T-cell (primary cell): ENCODE data around the gene MGAT5. TPM values are rescaled to one million over a fixed set of nuclear protein-coding genes. Genes with fewer than 3 reads are reported as not detected.

Experiments
- ATAC-seq, 4 experiments: fragments of 200-7000 bp in 3 of 4; fragments of 150-1000 bp in 1 of 4; cut with Tn5 transposase; replicated peaks in 1 of 4; 1 replicate in 3 of 4; 2 replicates in 1 of 4; pipeline ENCODE4 v1.10.0; 2021; ENCODE audit warnings: moderate library complexity in 3 of 4, mild to moderate bottlenecking in 2 of 4, moderate number of reproducible peaks in 1 of 4
- CTCF ChIA-PET, 2 donors: fragments of 300-600 bp; sonication (Branson Sonifier 250); formaldehyde crosslinking; loops; one replicate each; lab custom pipeline; 2022; ENCODE audit warnings: antibody characterized with exemption in 2 of 2; lab: Charles Lee
- POLR2A ChIA-PET, 2 donors: fragments of 300-600 bp; sonication (Branson Sonifier 250); formaldehyde crosslinking; loops; one replicate each; lab custom pipeline; 2022; ENCODE audit warnings: antibody characterized with exemption in 2 of 2; lab: Charles Lee
- DNase-seq, 35 experiments: peaks; one replicate each; pipeline versions ENCODE4 v3.0.0 to v3.0.0-alpha.2; 2013 to 2023
- H3K27ac ChIP-seq: one replicate; pipeline ENCODE4 v1.5.1; 2013; ENCODE audit warnings: low read length
- H3K27me3 ChIP-seq, 2 experiments: replicated peaks in 1 of 2; 1 replicate in 1 of 2; 2 replicates in 1 of 2; pipeline versions ENCODE4 v1.6.1 to v1.7.0; 2013; ENCODE audit warnings: low read length in 1 of 2, mixed read lengths in 1 of 2; ENCODE audit not compliant: control insufficient read depth in 2 of 2, insufficient read depth in 2 of 2; ENCODE audit errors: extremely low read depth in 1 of 2
- H3K36me3 ChIP-seq, 2 donors: 1 replicate in 1 of 2; 2 replicates in 1 of 2; pipeline versions ENCODE4 v1.6.1 to v1.7.0; 2013; ENCODE audit warnings: low read length in 1 of 2; ENCODE audit not compliant: control insufficient read depth in 2 of 2, insufficient read depth in 1 of 2; ENCODE audit errors: extremely low read depth in 1 of 2
- H3K4me1 ChIP-seq, 2 experiments: 1 replicate in 1 of 2; 2 replicates in 1 of 2; pipeline versions ENCODE4 v1.6.1 to v1.7.0; 2013; ENCODE audit warnings: low read length in 2 of 2, mixed read lengths in 1 of 2; ENCODE audit not compliant: insufficient read depth in 2 of 2, control insufficient read depth in 1 of 2; ENCODE audit errors: extremely low read depth in 1 of 2
- H3K4me3 ChIP-seq, 2 donors: 1 replicate in 1 of 2; 2 replicates in 1 of 2; pipeline versions ENCODE4 v1.5.1 to v1.7.0; 2013; ENCODE audit warnings: mild to moderate bottlenecking in 2 of 2, low read length in 1 of 2, moderate library complexity in 1 of 2; ENCODE audit not compliant: control insufficient read depth in 1 of 2; ENCODE audit errors: extremely low read depth in 1 of 2
- H3K9me3 ChIP-seq: 2 replicates; pipeline ENCODE4 v1.7.0; 2013
- H3K27ac Mint-ChIP-seq, 2 donors: one replicate each; pipeline ENCODE4 v1.8.0; 2020 to 2021; ENCODE audit warnings: mild to moderate bottlenecking in 2 of 2, mixed read lengths in 2 of 2
- H3K27me3 Mint-ChIP-seq, 2 donors: one replicate each; pipeline ENCODE4 v1.8.0; 2021 to 2022; ENCODE audit warnings: mixed read lengths in 2 of 2
- H3K36me3 Mint-ChIP-seq: one replicate; pipeline ENCODE4 v1.8.0; 2021; ENCODE audit warnings: mixed read lengths
- H3K4me1 Mint-ChIP-seq, 3 donors: one replicate each; pipeline ENCODE4 v1.8.0; 2020 to 2022; ENCODE audit warnings: mixed read lengths in 3 of 3, mild to moderate bottlenecking in 1 of 3
- H3K4me3 Mint-ChIP-seq, 3 donors: one replicate each; pipeline ENCODE4 v1.8.0; 2020 to 2022; ENCODE audit warnings: mild to moderate bottlenecking in 3 of 3, mixed read lengths in 3 of 3, moderate library complexity in 3 of 3
- H3K9me3 Mint-ChIP-seq, 3 donors: one replicate each; pipeline ENCODE4 v1.8.0; 2020 to 2022; ENCODE audit warnings: mixed read lengths in 3 of 3
- WGBS: methylation state at CpG from one replicate; pipeline ENCODE4 v1.1.5; 2013; ENCODE audit warnings: missing lambda C conversion rate; ENCODE audit not compliant: insufficient coverage; 5-methylcytosine and 5-hydroxymethylcytosine counted together
- total RNA-seq, 35 experiments: library from RNA in 6 of 35; stranded (reverse) in 6 of 35; fragments of 120-200 nt in 1 of 35; gene quantifications; one replicate each; pipeline versions ENCODE4 v1.2.1 to v1.2.4 and lab custom pipeline; 2013 to 2026

MGAT5 gene
- total RNA-seq, 5 donors from 2014 or later (not counting 1 experiment from before 2014, with no cell fraction given) = 61.1 to 94.9 (median 81.8) TPM

DNA sequence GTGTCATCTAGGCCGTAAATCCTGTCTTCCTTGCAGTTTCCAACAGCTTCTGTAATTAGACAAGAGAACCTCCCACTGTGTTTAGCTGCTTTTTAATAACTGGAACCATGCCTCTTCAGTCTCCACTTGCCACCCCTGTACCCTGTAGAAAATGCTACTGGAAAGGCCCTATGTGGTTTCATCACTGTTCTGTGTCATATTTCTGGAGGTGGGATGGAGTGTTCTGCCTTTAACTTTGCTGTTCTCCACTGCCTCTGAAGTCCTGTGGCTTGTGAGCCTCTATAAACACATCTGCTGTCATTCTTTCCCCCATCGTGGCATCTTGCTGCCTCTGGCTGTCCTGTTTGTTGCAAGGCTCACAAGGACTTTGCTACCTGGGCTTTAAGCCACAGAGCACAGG, 17.9 kb downstream of the MGAT5 start:
- Histone ChIP-seq H3K36me3 (peaks cover 0 to 22% of the 10 kb centered on the region in 2 donors), H3K9me3 (no peaks in the 10 kb centered on the region), H3K4me3 (no peak overlapping the region), H3K27me3 (no peaks in the 10 kb centered on the region), H3K4me1 (peaks cover 14 to 27% of the 10 kb centered on the region in 2 experiments), H3K27ac (no peak overlapping the region)
- no peaks in the 10 kb centered on the region for H3K9me3 Mint-ChIP-seq
- H3K27ac Mint-ChIP-seq = peak overlapping the region in 1 of 2 donors; percentile 47
- no peak for ATAC-seq
- no peak overlapping the region for H3K4me3 Mint-ChIP-seq
- 31% methylated on average over 1 of the region's 2 CpGs for WGBS
- H3K4me1 Mint-ChIP-seq = peaks cover 68 to 76% (median 73%) of the 10 kb centered on the region in 3 donors
- H3K36me3 Mint-ChIP-seq = peaks cover 54% of the 10 kb centered on the region
- ChIA-PET POLR2A (interaction anchor here in 1 of 2 donors (0.6 kb wide), 1 partner anchor 33 kb away, joined by 3 read pairs; no protein-coding TSS in a partner anchor), CTCF (interaction anchor here in 1 of 2 donors (0.5 kb wide), 1 partner anchor 162 kb away, joined by 5 read pairs; no protein-coding TSS in a partner anchor)
- DNase-seq = no peak
- H3K27me3 Mint-ChIP-seq = no peaks in the 10 kb centered on the region

DNA sequence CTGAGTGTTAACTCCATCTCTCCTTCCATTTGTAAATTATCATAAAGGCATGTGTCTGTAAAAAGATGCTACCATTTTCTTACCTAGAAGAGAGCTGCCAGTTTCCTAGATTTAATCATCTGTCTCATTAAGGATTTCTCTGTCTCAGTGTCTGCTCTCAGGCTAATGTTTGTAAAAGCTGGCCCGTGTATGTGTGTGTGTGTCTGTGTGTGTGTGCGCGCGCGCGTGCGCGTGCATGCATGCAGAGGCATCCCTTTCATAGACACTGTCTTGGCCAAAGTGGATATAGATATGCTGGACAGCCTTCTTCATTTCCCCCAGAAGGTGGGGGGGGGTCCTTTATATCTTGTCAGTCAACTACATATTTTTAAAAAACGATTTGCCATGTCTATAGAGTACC, 18.9 kb downstream of the MGAT5 start:
- Mint-ChIP-seq H3K36me3 (peaks cover 57% of the 10 kb centered on the region), H3K27me3 (no peaks in the 10 kb centered on the region), H3K9me3 (no peaks in the 10 kb centered on the region), H3K4me1 (peaks cover 69 to 72% (median 70%) of the 10 kb centered on the region in 3 donors), H3K4me3 (no peak overlapping the region), H3K27ac (no peak overlapping the region)
- ATAC-seq (no peak), DNase-seq (no peak)
- ChIA-PET POLR2A (interaction anchor here in 1 of 2 donors (0.6 kb wide), 1 partner anchor 85 kb away, joined by 3 read pairs; no protein-coding TSS in a partner anchor), CTCF (no interaction called here)
- peaks cover 14 to 27% of the 10 kb centered on the region in 2 experiments for H3K4me1 ChIP-seq
- H3K9me3 ChIP-seq = no peaks in the 10 kb centered on the region
- WGBS = no CpG with 5 or more reads among the region's 9 CpGs
- no peak overlapping the region for H3K4me3 ChIP-seq
- H3K27me3 ChIP-seq = no peaks in the 10 kb centered on the region
- H3K36me3 ChIP-seq = peaks cover 0 to 22% of the 10 kb centered on the region in 2 donors
- no peak overlapping the region for H3K27ac ChIP-seq

DNA sequence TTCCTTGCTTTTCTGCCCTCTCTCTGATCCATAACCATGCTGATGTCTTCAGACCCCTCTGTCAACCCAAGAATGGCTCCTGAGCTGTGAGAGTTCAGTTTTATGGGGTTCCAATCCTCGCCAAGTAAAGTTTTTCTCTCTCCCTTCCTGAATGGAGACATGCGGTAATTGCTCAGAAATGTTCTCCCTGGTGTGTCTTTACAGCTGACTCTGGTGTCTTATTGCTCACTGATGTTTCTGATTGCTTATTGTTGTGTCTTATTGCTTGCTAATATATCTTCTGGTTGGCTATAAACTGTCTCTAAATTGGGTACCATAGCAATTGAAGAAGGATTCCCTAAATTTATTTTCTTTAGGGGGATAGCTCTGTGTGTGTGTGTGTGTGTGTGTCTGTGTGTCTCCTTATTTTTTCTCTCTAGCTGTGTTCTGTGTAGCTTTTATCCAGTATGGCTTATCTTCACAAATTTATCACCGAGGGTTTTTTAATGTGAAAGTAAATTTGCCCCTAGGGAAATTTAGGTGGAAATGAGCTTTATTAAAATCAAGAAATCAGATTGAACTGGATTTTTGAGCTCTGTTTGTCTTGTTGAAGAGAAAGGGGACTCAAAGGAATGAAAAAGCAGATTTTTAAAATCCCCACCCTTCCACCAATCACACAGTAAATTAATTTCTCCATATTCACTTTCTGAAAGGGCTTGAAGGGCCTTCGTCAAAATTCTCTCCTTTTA, 19.5 kb downstream of the MGAT5 start:
- no peak overlapping the region for H3K4me3 Mint-ChIP-seq
- CTCF ChIA-PET = interaction anchor here (0.5 to 0.7 kb wide), 4 partner anchors 21 to 76 kb away, joined by 3 to 5 read pairs (median 3); no protein-coding TSS in a partner anchor
- POLR2A ChIA-PET = interaction anchor here (0.7 kb wide), 2 partner anchors 111 to 147 kb away, joined by 3 to 4 read pairs; no protein-coding TSS in a partner anchor
- Histone ChIP-seq H3K4me1 (peaks cover 14 to 28% of the 10 kb centered on the region in 2 experiments), H3K27ac (no peak overlapping the region), H3K36me3 (peaks cover 2 to 22% of the 10 kb centered on the region in 2 donors), H3K4me3 (no peak overlapping the region), H3K9me3 (no peaks in the 10 kb centered on the region), H3K27me3 (no peaks in the 10 kb centered on the region)
- ATAC-seq (no peak), DNase-seq (no peak)
- H3K27me3 Mint-ChIP-seq = no peaks in the 10 kb centered on the region
- no peaks in the 10 kb centered on the region for H3K9me3 Mint-ChIP-seq
- no peak overlapping the region for H3K27ac Mint-ChIP-seq
- peaks cover 53% of the 10 kb centered on the region for H3K36me3 Mint-ChIP-seq
- no CpG with 5 or more reads among the region's 4 CpGs for WGBS
- H3K4me1 Mint-ChIP-seq = peaks cover 63 to 72% (median 64%) of the 10 kb centered on the region in 3 donors

DNA sequence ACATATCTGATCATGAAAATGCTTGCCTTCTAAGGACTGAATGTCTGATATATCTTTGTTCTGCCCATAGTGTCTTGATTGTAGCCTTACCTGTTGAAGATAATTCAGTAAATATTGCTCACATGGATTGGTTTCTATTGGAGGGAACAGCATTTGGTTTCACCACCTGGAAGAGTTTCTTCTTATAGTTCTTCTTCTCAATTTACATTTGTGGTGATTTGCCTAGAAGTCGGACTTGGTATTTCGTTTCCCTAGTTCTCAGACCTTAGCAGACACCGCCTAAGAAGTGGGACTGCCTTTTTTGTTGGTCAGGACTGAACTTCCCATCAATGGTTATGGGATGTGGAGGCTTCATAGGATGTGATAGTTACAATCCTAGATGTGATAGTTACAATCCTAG, 20.2 kb downstream of the MGAT5 start:
- Mint-ChIP-seq H3K4me3 (no peak overlapping the region), H3K27me3 (no peaks in the 10 kb centered on the region), H3K4me1 (peaks cover 63 to 76% (median 64%) of the 10 kb centered on the region in 3 donors), H3K9me3 (no peaks in the 10 kb centered on the region), H3K36me3 (peaks cover 60% of the 10 kb centered on the region), H3K27ac (no peak overlapping the region)
- H3K36me3 ChIP-seq = peaks cover 7 to 22% of the 10 kb centered on the region in 2 donors
- DNase-seq (no peak), ATAC-seq (no peak)
- no peaks in the 10 kb centered on the region for H3K27me3 ChIP-seq
- peaks cover 17 to 26% of the 10 kb centered on the region in 2 experiments for H3K4me1 ChIP-seq
- no peak overlapping the region for H3K27ac ChIP-seq
- H3K9me3 ChIP-seq = no peaks in the 10 kb centered on the region
- CTCF ChIA-PET = interaction anchor here in 1 of 2 donors (0.7 kb wide), 1 partner anchor 50 kb away, joined by 3 read pairs; no protein-coding TSS in a partner anchor
- WGBS = 94% methylated on average over 3 of the region's 3 CpGs
- H3K4me3 ChIP-seq = no peak overlapping the region
- POLR2A ChIA-PET = interaction anchor here in 1 of 2 donors (0.7 kb wide), 1 partner anchor 146 kb away, joined by 4 read pairs; no protein-coding TSS in a partner anchor

DNA sequence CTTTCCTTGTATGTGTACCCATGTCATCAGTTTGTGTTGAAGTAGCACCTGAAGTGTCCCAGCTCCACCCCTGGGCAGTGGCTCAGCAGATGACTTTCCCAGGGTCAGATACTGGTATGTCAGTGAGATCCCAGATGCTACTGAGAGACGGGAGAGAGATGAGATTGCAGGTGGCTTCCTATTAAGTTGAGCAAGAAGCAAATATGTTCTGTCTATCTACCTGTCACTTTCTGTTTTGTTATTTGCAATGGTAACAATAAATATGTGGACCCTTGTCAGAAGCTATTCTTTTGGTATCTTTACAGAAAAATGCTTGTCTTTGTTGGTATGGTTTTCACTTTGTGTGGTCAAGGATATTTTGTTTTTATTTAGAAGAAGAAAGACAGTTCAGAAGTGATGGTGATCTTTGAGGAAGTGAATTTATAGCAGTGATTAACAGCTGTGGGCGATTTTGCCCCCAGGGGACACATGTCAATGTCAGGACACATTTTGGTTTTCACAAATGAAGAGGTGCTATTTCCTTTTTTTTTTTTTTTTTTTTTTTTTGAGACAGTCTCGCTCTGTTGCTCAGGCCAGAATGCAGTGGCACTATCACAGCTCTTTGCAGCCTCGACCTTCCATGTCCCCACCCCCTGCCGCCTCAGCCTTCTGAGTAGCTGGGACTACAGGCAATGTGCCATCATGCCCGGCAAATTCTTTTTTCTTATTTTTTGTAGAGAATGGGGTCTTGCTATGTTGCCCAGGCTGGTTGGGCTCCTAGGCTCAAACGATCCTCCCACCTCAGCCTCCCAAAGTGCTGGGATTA, 21.4 kb downstream of the MGAT5 start:
- no peak overlapping the region for H3K27ac ChIP-seq
- H3K27me3 ChIP-seq = no peaks in the 10 kb centered on the region
- H3K27ac Mint-ChIP-seq = peak overlapping the region; percentile 17 to 69
- H3K9me3 ChIP-seq = no peaks in the 10 kb centered on the region
- ATAC-seq (peak in 1 of 4 experiments; percentile 50), DNase-seq (peak in 1 of 35 experiments; percentile 36)
- H3K4me3 ChIP-seq = no peak overlapping the region
- ChIA-PET CTCF (no interaction called here), POLR2A (interaction anchor here (0.5 to 0.7 kb wide), 3 partner anchors 41 to 51 kb away, joined by 6 to 14 read pairs (median 8); no protein-coding TSS in a partner anchor)
- WGBS = 100% methylated on average over 1 of the region's 7 CpGs
- peaks cover 58% of the 10 kb centered on the region for H3K36me3 Mint-ChIP-seq
- peaks cover 7 to 22% of the 10 kb centered on the region in 2 donors for H3K36me3 ChIP-seq
- peaks cover 62 to 75% (median 62%) of the 10 kb centered on the region in 3 donors for H3K4me1 Mint-ChIP-seq
- no peaks in the 10 kb centered on the region for H3K27me3 Mint-ChIP-seq
- H3K9me3 Mint-ChIP-seq = no peaks in the 10 kb centered on the region
- H3K4me3 Mint-ChIP-seq = no peak overlapping the region
- peaks cover 17 to 23% of the 10 kb centered on the region in 2 experiments for H3K4me1 ChIP-seq
